ENCODE measurements around the gene STK4.
"Not testable (repeated sequence)": the region's sequence is repeated elsewhere in the genome, so short reads cannot be mapped to it uniquely, and the experiment has no call there.

Gene STK4

GRCh38 chr20:45063107-45063506 is 96.8 kb downstream of the STK4 start:
- DNase-seq (ENCODE audit: low read depth, low spot score); H3K4me1 ChIP-seq (ENCODE audit: control insufficient read depth, insufficient read depth, low read length); H3K27me3 ChIP-seq (ENCODE audit: control insufficient read depth, insufficient read depth, low read length); H3K27ac ChIP-seq (ENCODE audit: low read length); H3K4me3 ChIP-seq (ENCODE audit: low read length); H3K9me3 ChIP-seq (ENCODE audit: control insufficient read depth, insufficient read depth, low read length); H3K36me3 ChIP-seq (ENCODE audit: control insufficient read depth, insufficient read depth, low read length): not testable (repeated sequence)
- no CpG with 5 or more reads among the region's 2 CpGs for WGBS (ENCODE audit: insufficient coverage, insufficient read length)

GRCh38 chr20:45064812-45065211 is 98.5 kb downstream of the STK4 start:
- no peaks in the 10 kb centered on the region for H3K36me3 ChIP-seq (ENCODE audit: control insufficient read depth, insufficient read depth, low read length)
- H3K27me3 ChIP-seq (ENCODE audit: control insufficient read depth, insufficient read depth, low read length) = no peaks in the 10 kb centered on the region
- no peaks in the 10 kb centered on the region for H3K4me1 ChIP-seq (ENCODE audit: control insufficient read depth, insufficient read depth, low read length)
- H3K9me3 ChIP-seq (ENCODE audit: control insufficient read depth, insufficient read depth, low read length) = no peaks in the 10 kb centered on the region
- no peak overlapping the region for H3K4me3 ChIP-seq (ENCODE audit: low read length)
- DNase-seq (ENCODE audit: low read depth, low spot score) = no peak
- H3K27ac ChIP-seq (ENCODE audit: low read length) = no peak overlapping the region

DNA sequence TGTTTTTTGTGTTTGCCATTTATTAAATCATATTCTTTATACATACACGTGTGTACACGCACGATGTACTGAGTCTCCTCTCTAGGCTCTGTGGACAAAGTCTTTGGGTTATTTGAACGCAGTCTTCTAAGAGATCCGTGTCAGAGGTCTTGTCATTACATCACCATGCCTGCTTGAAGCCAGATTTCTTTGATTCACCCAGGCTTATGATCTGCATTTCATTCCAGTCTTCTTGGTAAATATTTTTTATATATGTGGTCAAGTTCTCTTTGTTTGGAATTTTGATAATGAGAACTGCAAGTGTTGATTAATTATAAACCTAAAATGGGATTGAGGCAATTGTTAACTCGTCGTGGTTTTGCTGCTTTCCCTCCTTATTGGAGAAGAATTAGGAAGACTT is 100.1 kb downstream of the STK4 start:
- Histone ChIP-seq H3K9me3 (ENCODE audit: control insufficient read depth, insufficient read depth, low read length) (no peaks in the 10 kb centered on the region), H3K36me3 (ENCODE audit: control insufficient read depth, insufficient read depth, low read length) (no peaks in the 10 kb centered on the region), H3K27ac (ENCODE audit: low read length) (no peak overlapping the region), H3K27me3 (ENCODE audit: control insufficient read depth, insufficient read depth, low read length) (no peaks in the 10 kb centered on the region), H3K4me3 (ENCODE audit: low read length) (no peak overlapping the region), H3K4me1 (ENCODE audit: control insufficient read depth, insufficient read depth, low read length) (no peaks in the 10 kb centered on the region)
- no CpG with 5 or more reads among the region's 7 CpGs for WGBS (ENCODE audit: insufficient coverage, insufficient read length)
- DNase-seq (ENCODE audit: low read depth, low spot score) = no peak

GRCh38 chr20:45067087-45067486 is 100.8 kb downstream of the STK4 start:
- H3K9me3 ChIP-seq (ENCODE audit: control insufficient read depth, insufficient read depth, low read length) = no peaks in the 10 kb centered on the region
- no peaks in the 10 kb centered on the region for H3K4me1 ChIP-seq (ENCODE audit: control insufficient read depth, insufficient read depth, low read length)
- H3K4me3 ChIP-seq (ENCODE audit: low read length) = no peak overlapping the region
- no peak overlapping the region for H3K27ac ChIP-seq (ENCODE audit: low read length)
- no peaks in the 10 kb centered on the region for H3K36me3 ChIP-seq (ENCODE audit: control insufficient read depth, insufficient read depth, low read length)
- WGBS (ENCODE audit: insufficient coverage, insufficient read length) = no CpG with 5 or more reads among the region's 4 CpGs
- H3K27me3 ChIP-seq (ENCODE audit: control insufficient read depth, insufficient read depth, low read length) = no peaks in the 10 kb centered on the region
- no peak for DNase-seq (ENCODE audit: low read depth, low spot score)

DNA sequence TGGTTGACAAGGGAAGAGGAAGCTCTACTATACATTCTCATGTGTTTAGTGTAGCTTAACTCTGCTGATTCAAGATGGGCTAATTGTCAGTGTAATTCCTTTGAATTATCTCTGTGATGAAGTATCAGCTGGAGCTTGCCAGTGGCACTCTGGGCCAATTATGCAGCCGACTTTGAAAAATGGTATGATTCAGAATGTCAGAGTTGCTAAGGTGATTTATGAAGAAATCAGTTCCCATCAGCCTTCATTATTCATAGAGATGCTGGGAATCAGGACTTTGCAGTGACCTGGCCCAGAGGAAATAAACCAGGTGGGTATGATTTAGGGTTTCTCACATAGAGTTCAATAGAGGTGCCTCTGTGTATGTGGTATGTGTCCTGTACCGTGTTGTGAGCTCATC is 101.2 kb downstream of the STK4 start:
- Histone ChIP-seq H3K4me1 (ENCODE audit: control insufficient read depth, insufficient read depth, low read length) (no peaks in the 10 kb centered on the region), H3K36me3 (ENCODE audit: control insufficient read depth, insufficient read depth, low read length) (no peaks in the 10 kb centered on the region), H3K27ac (ENCODE audit: low read length) (no peak overlapping the region), H3K4me3 (ENCODE audit: low read length) (no peak overlapping the region), H3K9me3 (ENCODE audit: control insufficient read depth, insufficient read depth, low read length) (no peaks in the 10 kb centered on the region), H3K27me3 (ENCODE audit: control insufficient read depth, insufficient read depth, low read length) (no peaks in the 10 kb centered on the region)
- DNase-seq (ENCODE audit: low read depth, low spot score) = no peak
- WGBS (ENCODE audit: insufficient coverage, insufficient read length) = no CpG with 5 or more reads among the region's 2 CpGs

DNA sequence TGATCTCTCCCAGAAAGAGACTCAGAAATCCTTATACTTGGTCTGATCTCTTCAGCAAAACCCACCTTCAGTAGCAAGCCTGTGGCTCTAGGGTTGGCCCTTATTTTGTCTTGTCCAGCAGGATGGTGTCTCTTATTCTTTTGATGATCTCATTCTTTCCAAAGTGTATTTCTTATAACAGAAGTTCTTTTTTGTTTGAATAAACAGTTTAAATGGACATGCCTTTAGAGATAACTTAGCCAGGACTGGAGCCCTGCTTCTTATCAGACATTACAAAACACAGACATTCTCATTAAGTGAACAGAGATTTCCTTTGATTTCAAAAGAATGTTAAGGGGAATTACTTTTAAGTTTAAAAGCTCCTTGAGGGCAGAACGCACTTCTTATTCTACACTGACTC is 102.9 kb downstream of the STK4 start:
- WGBS (ENCODE audit: insufficient coverage, insufficient read length) = no CpG with 5 or more reads among the region's 1 CpG
- Histone ChIP-seq H3K27me3 (ENCODE audit: control insufficient read depth, insufficient read depth, low read length) (no peaks in the 10 kb centered on the region), H3K4me3 (ENCODE audit: low read length) (no peak overlapping the region), H3K36me3 (ENCODE audit: control insufficient read depth, insufficient read depth, low read length) (no peaks in the 10 kb centered on the region), H3K4me1 (ENCODE audit: control insufficient read depth, insufficient read depth, low read length) (no peaks in the 10 kb centered on the region), H3K27ac (ENCODE audit: low read length) (no peak overlapping the region), H3K9me3 (ENCODE audit: control insufficient read depth, insufficient read depth, low read length) (no peaks in the 10 kb centered on the region)
- DNase-seq (ENCODE audit: low read depth, low spot score) = no peak

DNA sequence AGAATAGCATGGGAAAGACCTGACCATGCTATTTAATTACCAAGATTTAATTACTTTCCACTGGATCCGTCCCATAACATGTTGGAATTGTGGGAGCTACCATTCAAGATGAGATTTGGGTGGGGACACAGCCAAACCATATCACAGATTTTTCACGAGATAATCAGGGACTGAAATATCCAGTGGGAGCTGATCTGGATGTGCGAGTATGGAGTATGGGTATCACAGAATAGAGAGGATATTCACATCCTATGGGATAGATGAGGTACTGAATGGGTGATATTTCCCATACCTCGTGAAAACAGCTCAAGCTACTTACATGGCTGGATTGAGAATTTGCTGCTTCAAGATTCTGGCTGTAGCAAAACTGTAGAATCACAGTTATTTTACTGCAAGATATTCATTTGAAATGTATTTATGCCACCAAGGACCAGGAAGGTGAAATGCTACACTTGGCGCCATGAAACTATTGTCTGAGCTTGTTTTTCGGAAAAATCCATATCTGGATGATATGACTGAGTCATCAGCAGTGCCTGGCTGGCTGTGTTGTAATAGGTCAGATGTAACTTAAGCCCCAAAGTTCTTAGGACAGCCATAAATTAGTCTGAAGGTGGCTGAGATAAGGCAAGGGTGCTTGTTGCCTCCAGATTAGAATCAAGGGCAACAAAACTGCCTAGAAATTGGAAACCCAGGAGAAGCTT is 104.8 kb downstream of the STK4 start:
- no peak for DNase-seq (ENCODE audit: low read depth, low spot score)
- no peaks in the 10 kb centered on the region for H3K36me3 ChIP-seq (ENCODE audit: control insufficient read depth, insufficient read depth, low read length)

DNA sequence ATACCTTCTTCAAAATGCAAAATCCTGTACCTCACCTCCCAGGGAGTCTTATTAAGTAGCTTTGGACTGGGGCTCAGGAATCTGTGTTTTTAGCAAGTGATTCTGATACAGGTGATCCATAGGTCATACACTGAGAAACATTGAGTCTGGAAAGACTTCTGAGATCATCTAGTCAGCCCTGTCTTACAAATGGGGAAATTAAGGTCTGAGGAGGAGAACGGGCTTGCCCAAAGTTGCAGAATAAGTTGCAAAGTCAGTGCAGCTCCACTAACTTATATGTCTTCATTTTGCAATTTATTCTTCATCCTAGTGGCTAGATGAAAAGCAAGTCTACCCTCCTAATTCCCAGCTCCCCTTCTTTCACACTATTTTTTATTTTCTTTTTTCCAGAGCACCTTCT is 105.8 kb downstream of the STK4 start:
- DNase-seq (ENCODE audit: low read depth, low spot score) = no peak
- no peak overlapping the region for H3K27ac ChIP-seq (ENCODE audit: low read length)
- H3K9me3 ChIP-seq (ENCODE audit: control insufficient read depth, insufficient read depth, low read length) = no peaks in the 10 kb centered on the region
- no peaks in the 10 kb centered on the region for H3K27me3 ChIP-seq (ENCODE audit: control insufficient read depth, insufficient read depth, low read length)
- WGBS (ENCODE audit: insufficient coverage, insufficient read length) = no CpG with 5 or more reads among the region's 1 CpG
- no peaks in the 10 kb centered on the region for H3K36me3 ChIP-seq (ENCODE audit: control insufficient read depth, insufficient read depth, low read length)
- no peak overlapping the region for H3K4me3 ChIP-seq (ENCODE audit: low read length)
- peaks cover 2% of the 10 kb centered on the region; the same call in 1 of the 2 replicates for H3K4me1 ChIP-seq (ENCODE audit: control insufficient read depth, insufficient read depth, low read length)

More for the DNA sequence above, 104.8 kb downstream of the STK4 start:
- Histone ChIP-seq H3K27me3 (ENCODE audit: control insufficient read depth, insufficient read depth, low read length) (no peaks in the 10 kb centered on the region), H3K27ac (ENCODE audit: low read length) (no peak overlapping the region), H3K9me3 (ENCODE audit: control insufficient read depth, insufficient read depth, low read length) (no peaks in the 10 kb centered on the region), H3K4me3 (ENCODE audit: low read length) (no peak overlapping the region), H3K4me1 (ENCODE audit: control insufficient read depth, insufficient read depth, low read length) (no peaks in the 10 kb centered on the region)
- WGBS (ENCODE audit: insufficient coverage, insufficient read length) = no CpG with 5 or more reads among the region's 6 CpGs

DNA sequence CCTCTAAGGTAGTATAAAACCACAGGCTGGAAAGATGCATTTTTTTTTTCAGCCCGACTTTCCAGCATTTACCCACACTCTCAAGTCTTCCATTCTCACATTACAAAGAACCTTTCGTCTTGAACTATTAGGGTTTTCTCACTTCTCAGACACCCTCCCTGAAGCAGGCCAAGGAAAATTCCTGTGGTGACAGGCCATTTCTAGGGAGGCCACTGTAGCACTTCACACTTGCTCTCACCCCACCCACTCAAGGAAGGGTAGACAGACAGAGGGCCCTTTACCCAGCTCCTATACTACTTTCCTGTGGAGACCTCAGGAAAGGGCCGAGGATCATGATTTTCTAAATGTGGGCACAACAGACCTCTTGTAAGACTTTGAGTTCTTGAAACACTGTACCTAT is 106.9 kb downstream of the STK4 start:
- no CpG with 5 or more reads among the region's 3 CpGs for WGBS (ENCODE audit: insufficient coverage, insufficient read length)
- H3K36me3 ChIP-seq (ENCODE audit: control insufficient read depth, insufficient read depth, low read length) = no peaks in the 10 kb centered on the region
- no peaks in the 10 kb centered on the region for H3K9me3 ChIP-seq (ENCODE audit: control insufficient read depth, insufficient read depth, low read length)
- peaks cover 2% of the 10 kb centered on the region; the same call in 1 of the 2 replicates for H3K4me1 ChIP-seq (ENCODE audit: control insufficient read depth, insufficient read depth, low read length)
- DNase-seq (ENCODE audit: low read depth, low spot score) = no peak
- no peak overlapping the region for H3K4me3 ChIP-seq (ENCODE audit: low read length)
- no peak overlapping the region for H3K27ac ChIP-seq (ENCODE audit: low read length)
- no peaks in the 10 kb centered on the region for H3K27me3 ChIP-seq (ENCODE audit: control insufficient read depth, insufficient read depth, low read length)

DNA sequence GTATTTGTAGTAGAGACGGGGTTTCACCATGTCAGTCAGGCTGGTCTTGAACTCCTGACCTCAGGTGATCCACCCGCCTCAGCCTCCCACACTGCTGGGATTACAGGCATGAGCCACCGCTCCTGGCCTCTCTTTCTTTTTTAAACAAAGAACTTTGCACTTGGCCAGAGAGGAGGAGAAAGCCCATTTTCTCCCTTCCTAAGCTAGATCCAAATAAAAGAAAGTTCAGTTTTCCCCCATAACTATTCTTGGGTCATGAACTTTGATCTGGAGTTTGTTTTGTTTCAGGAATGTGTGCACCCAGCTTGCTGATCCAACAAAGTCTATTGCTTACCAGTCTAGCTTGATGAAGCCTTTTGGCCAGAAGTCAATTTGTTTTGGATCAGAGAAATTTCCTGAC is 111.2 kb downstream of the STK4 start:
- no CpG with 5 or more reads among the region's 3 CpGs for WGBS (ENCODE audit: insufficient coverage, insufficient read length)
- Histone ChIP-seq H3K36me3 (ENCODE audit: control insufficient read depth, insufficient read depth, low read length) (no peaks in the 10 kb centered on the region), H3K4me3 (ENCODE audit: low read length) (no peak overlapping the region), H3K9me3 (ENCODE audit: control insufficient read depth, insufficient read depth, low read length) (no peaks in the 10 kb centered on the region), H3K27me3 (ENCODE audit: control insufficient read depth, insufficient read depth, low read length) (no peaks in the 10 kb centered on the region), H3K27ac (ENCODE audit: low read length) (no peak overlapping the region), H3K4me1 (ENCODE audit: control insufficient read depth, insufficient read depth, low read length) (peaks cover 2% of the 10 kb centered on the region; the same call in 1 of the 2 replicates)
- DNase-seq (ENCODE audit: low read depth, low spot score) = no peak

GRCh38 chr20:45080867-45081624 is 114.7 kb downstream of the STK4 start:
- no peak for DNase-seq (ENCODE audit: low read depth, low spot score)
- Histone ChIP-seq H3K27me3 (ENCODE audit: control insufficient read depth, insufficient read depth, low read length) (no peaks in the 10 kb centered on the region), H3K9me3 (ENCODE audit: control insufficient read depth, insufficient read depth, low read length) (no peaks in the 10 kb centered on the region), H3K27ac (ENCODE audit: low read length) (no peak overlapping the region), H3K36me3 (ENCODE audit: control insufficient read depth, insufficient read depth, low read length) (no peaks in the 10 kb centered on the region), H3K4me3 (ENCODE audit: low read length) (no peak overlapping the region), H3K4me1 (ENCODE audit: control insufficient read depth, insufficient read depth, low read length) (peaks cover 2% of the 10 kb centered on the region; the same call in 1 of the 2 replicates)
- WGBS (ENCODE audit: insufficient coverage, insufficient read length) = no CpG with 5 or more reads among the region's 5 CpGs

Data from iPS DF 6.9 (cell line).